Trophoblast cell (in vitro differentiated cells and primary cell): ENCODE data around the gene GPR162.

Experiments
- DNase-seq, 2 donors: peaks; one replicate each; pipeline ENCODE4 v3.0.0-alpha.2; 2016
- H2AFZ ChIP-seq: 2 replicates; pipeline ENCODE4 v1.6.1; 2013; ENCODE audit warnings: low read length, moderate library complexity, mild to moderate bottlenecking; ENCODE audit not compliant: insufficient read depth, poor library complexity
- H2AK5ac ChIP-seq: 2 replicates; pipeline ENCODE4 v1.6.1; 2013; ENCODE audit warnings: mild to moderate bottlenecking, low read length
- H2BK120ac ChIP-seq: 2 replicates; pipeline ENCODE4 v1.6.1; 2013; ENCODE audit warnings: low read length, mild to moderate bottlenecking, moderate library complexity; ENCODE audit not compliant: insufficient read depth, poor library complexity
- H2BK12ac ChIP-seq: 2 replicates; pipeline ENCODE4 v1.6.1; 2013; ENCODE audit warnings: mild to moderate bottlenecking, low read length, moderate library complexity
- H2BK5ac ChIP-seq: 2 replicates; pipeline ENCODE4 v1.6.1; 2013; ENCODE audit warnings: low read length, low read depth, moderate library complexity, mild to moderate bottlenecking; ENCODE audit not compliant: poor library complexity
- H3K14ac ChIP-seq: 2 replicates; pipeline ENCODE4 v1.6.1; 2013; ENCODE audit warnings: mild to moderate bottlenecking, low read length
- H3K18ac ChIP-seq: 2 replicates; pipeline ENCODE4 v1.6.1; 2013; ENCODE audit warnings: mild to moderate bottlenecking, low read length
- H3K23ac ChIP-seq: 2 replicates; pipeline ENCODE4 v1.6.1; 2013; ENCODE audit warnings: low read length
- H3K27ac ChIP-seq: 2 replicates; pipeline ENCODE4 v1.5.1; 2013; ENCODE audit warnings: low read depth, mild to moderate bottlenecking, inconsistent platforms, low read length, moderate library complexity
- H3K27me3 ChIP-seq: 2 replicates; pipeline ENCODE4 v1.6.1; 2013; ENCODE audit warnings: inconsistent platforms, mild to moderate bottlenecking, low read length, moderate library complexity; ENCODE audit not compliant: insufficient read depth
- H3K36me3 ChIP-seq, 2 experiments: 1 replicate in 1 of 2; 2 replicates in 1 of 2; pipeline ENCODE4 v1.6.1; 2013; ENCODE audit warnings: low read length in 2 of 2, mild to moderate bottlenecking in 2 of 2, moderate library complexity in 1 of 2; ENCODE audit not compliant: insufficient read depth in 2 of 2, control insufficient read depth in 1 of 2
- H3K4ac ChIP-seq: 2 replicates; pipeline ENCODE4 v1.6.1; 2013; ENCODE audit warnings: low read depth, mild to moderate bottlenecking, low read length, moderate library complexity
- H3K4me1 ChIP-seq, 2 experiments: 1 replicate in 1 of 2; 2 replicates in 1 of 2; pipeline ENCODE4 v1.6.1; 2013; ENCODE audit warnings: low read length in 2 of 2, mild to moderate bottlenecking in 2 of 2, moderate library complexity in 1 of 2; ENCODE audit not compliant: insufficient read depth in 2 of 2, control insufficient read depth in 1 of 2
- H3K4me2 ChIP-seq: 2 replicates; pipeline ENCODE4 v1.6.1; 2013; ENCODE audit warnings: inconsistent platforms, mild to moderate bottlenecking, low read length, moderate library complexity
- H3K4me3 ChIP-seq: 2 replicates; pipeline ENCODE4 v1.5.1; 2013; ENCODE audit warnings: mild to moderate bottlenecking, low read depth, low read length, inconsistent platforms
- H3K79me1 ChIP-seq: one replicate; pipeline ENCODE4 v1.6.1; 2013; ENCODE audit warnings: low read length
- H3K79me2 ChIP-seq: 2 replicates; pipeline ENCODE4 v1.6.1; 2013; ENCODE audit warnings: low read length, mild to moderate bottlenecking; ENCODE audit not compliant: control insufficient read depth, insufficient read depth, poor library complexity
- H3K9ac ChIP-seq: 2 replicates; pipeline ENCODE4 v1.6.1; 2013; ENCODE audit warnings: mild to moderate bottlenecking, low read length
- H3K9me3 ChIP-seq: 2 replicates; pipeline ENCODE4 v1.6.1; 2013; ENCODE audit warnings: low read depth, mild to moderate bottlenecking, control low read depth, inconsistent platforms, low read length; ENCODE audit not compliant: insufficient read depth
- H4K12ac ChIP-seq: 2 replicates; pipeline ENCODE4 v1.6.1; 2013; ENCODE audit warnings: low read depth, mild to moderate bottlenecking, low read length, moderate library complexity
- H4K8ac ChIP-seq: 2 replicates; pipeline ENCODE4 v1.6.1; 2013; ENCODE audit warnings: low read depth, mild to moderate bottlenecking, low read length, moderate library complexity
- H4K91ac ChIP-seq: one replicate; pipeline ENCODE4 v1.6.1; 2013; ENCODE audit warnings: low read depth, mild to moderate bottlenecking, low read length, moderate library complexity
- WGBS: extraction: QIAGEN DNeasy Blood & Tissue Kit; methylation state at CpG from one replicate; pipeline ENCODE4 v1.1.7; 2013; ENCODE audit warnings: missing lambda C conversion rate; ENCODE audit not compliant: insufficient read length, insufficient coverage; ENCODE audit errors: extremely low coverage; 5-methylcytosine and 5-hydroxymethylcytosine counted together

Gene GPR162

DNA sequence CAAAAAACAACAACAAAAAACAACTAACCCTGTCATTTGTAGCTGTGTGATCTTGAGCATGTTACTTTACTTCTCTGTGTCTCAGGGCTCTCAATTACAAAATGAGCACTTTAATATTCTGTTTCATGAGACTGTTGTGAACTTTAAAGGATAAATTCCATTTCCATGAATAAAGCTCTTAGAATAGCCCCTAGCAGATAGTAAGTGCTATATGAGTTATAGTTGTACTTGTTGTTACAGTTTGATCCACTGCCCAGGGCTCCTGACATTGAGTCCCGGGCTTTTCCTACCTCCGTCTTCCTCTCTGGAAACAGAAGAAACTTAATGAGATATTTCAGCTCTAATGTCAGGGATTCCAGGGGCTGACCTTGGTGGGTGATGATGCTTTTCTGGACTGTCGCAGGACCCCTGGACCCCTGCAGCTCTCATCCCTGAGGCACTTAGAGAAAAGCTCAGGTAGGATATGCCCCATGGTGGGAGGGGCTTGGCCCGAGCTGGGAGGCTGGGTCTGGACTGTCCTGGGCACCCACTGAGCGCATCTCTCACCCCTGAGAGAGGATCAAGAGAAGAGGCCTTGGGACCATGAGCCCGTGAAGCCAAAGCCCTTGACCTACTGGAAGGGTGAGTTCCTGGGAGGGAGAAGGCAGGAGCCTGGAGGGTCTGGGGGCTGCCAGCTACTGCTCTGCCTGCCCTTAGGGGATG lies 11.7 kb downstream of the GPR162 start:
- H4K91ac ChIP-seq: no peak overlapping the region
- H3K4me2 ChIP-seq: no peak overlapping the region
- H3K4ac ChIP-seq: no peak overlapping the region
- no peaks in the 10 kb centered on the region for H3K27me3 ChIP-seq
- no peak overlapping the region for H3K9ac ChIP-seq
- no peak overlapping the region for H4K8ac ChIP-seq
- H2BK12ac ChIP-seq: no peak overlapping the region
- peaks cover 0 to 3% of the 10 kb centered on the region in 2 experiments for H3K4me1 ChIP-seq
- no peak overlapping the region for H3K4me3 ChIP-seq
- no peak overlapping the region for H2AFZ ChIP-seq
- H2AK5ac ChIP-seq: no peak overlapping the region
- H4K12ac ChIP-seq: no peak overlapping the region
- peaks cover 8% of the 10 kb centered on the region for H3K79me2 ChIP-seq
- no peak overlapping the region for H2BK120ac ChIP-seq
- no CpG with 5 or more reads among the region's 6 CpGs for whole genome bisulfite sequencing
- peaks cover 10% of the 10 kb centered on the region for H3K79me1 ChIP-seq
- no peak overlapping the region for H2BK5ac ChIP-seq
- no peak overlapping the region for H3K23ac ChIP-seq
- peaks cover 48 to 53% of the 10 kb centered on the region in 2 experiments for H3K36me3 ChIP-seq
- H3K14ac ChIP-seq: no peak overlapping the region
- no peak for DNase-seq
- H3K9me3 ChIP-seq: no peaks in the 10 kb centered on the region
- no peak overlapping the region for H3K18ac ChIP-seq
- H3K27ac ChIP-seq: no peak overlapping the region

DNA sequence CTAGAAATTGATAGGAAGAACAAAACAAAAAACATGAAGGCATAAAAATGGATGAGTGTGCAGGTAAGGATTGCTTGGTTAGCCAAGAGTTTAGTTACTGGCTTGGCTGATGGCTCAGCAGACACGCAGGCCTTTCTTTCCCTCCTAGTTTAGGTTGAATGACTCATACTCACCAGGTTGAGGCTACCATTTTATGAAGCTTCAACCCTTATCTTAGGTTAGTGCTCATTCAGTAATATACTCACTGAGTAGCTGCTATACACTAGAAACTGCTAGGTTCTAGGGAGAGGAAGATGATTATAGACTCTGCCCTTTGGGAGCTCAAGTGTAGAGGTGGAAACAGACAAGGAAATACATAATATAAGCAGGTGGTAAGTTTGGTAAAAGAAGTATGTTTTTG lies 12.6 kb downstream of the GPR162 start:
- Histone ChIP-seq H4K8ac (no peak overlapping the region), H2BK12ac (no peak overlapping the region), H3K23ac (no peak overlapping the region), H3K4me2 (no peak overlapping the region), H2AFZ (no peak overlapping the region), H3K9ac (no peak overlapping the region), H3K9me3 (no peaks in the 10 kb centered on the region), H3K27me3 (no peaks in the 10 kb centered on the region), H2BK5ac (no peak overlapping the region), H3K14ac (no peak overlapping the region), H3K79me1 (peaks cover 2% of the 10 kb centered on the region), H2BK120ac (no peak overlapping the region), H3K4ac (no peak overlapping the region), H3K4me3 (no peak overlapping the region), H3K79me2 (peaks cover under 1% of the 10 kb centered on the region), H3K27ac (no peak overlapping the region), H3K36me3 (peaks cover 53 to 59% of the 10 kb centered on the region in 2 experiments), H4K12ac (no peak overlapping the region), H3K4me1 (peaks cover 0 to 1% of the 10 kb centered on the region in 2 experiments), H4K91ac (no peak overlapping the region), H2AK5ac (no peak overlapping the region), H3K18ac (no peak overlapping the region)
- no CpG with 5 or more reads among the region's 1 CpG for WGBS
- no peak for DNase-seq

DNA sequence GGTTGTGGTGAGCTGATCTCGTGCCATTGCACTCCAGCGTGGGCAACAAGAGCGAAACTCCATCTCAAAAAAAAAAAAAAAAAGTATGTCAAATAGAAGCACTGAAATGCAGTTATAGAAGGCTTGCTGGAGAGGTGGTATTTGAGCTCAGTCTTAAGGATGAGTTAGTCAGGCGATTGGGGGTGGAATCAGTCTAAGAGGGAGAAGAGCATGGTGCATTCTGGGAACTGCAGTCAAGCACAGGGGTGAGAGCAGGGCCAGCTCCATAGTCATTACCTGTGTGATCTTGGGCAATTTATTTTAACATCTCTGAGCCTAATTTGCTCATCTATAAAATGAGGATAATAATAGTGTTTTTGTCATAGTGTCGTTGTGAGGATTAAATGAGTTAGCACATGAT lies 13.3 kb downstream of the GPR162 start:
- Histone ChIP-seq H4K12ac (no peak overlapping the region), H2AFZ (no peak overlapping the region), H3K4ac (no peak overlapping the region), H3K4me2 (no peak overlapping the region), H2BK12ac (no peak overlapping the region), H4K8ac (no peak overlapping the region), H3K9me3 (no peaks in the 10 kb centered on the region), H3K18ac (no peak overlapping the region), H2BK5ac (no peak overlapping the region), H3K79me2 (no peaks in the 10 kb centered on the region), H3K9ac (no peak overlapping the region), H2BK120ac (no peak overlapping the region), H3K27ac (no peak overlapping the region), H3K4me3 (no peak overlapping the region), H3K4me1 (no peaks in the 10 kb centered on the region), H3K14ac (no peak overlapping the region), H3K79me1 (no peaks in the 10 kb centered on the region), H3K23ac (no peak overlapping the region), H2AK5ac (no peak overlapping the region), H4K91ac (no peak overlapping the region), H3K27me3 (no peaks in the 10 kb centered on the region), H3K36me3 (peaks cover 59 to 64% of the 10 kb centered on the region in 2 experiments)
- no CpG with 5 or more reads among the region's 5 CpGs for WGBS
- no peak for DNase-seq

DNA sequence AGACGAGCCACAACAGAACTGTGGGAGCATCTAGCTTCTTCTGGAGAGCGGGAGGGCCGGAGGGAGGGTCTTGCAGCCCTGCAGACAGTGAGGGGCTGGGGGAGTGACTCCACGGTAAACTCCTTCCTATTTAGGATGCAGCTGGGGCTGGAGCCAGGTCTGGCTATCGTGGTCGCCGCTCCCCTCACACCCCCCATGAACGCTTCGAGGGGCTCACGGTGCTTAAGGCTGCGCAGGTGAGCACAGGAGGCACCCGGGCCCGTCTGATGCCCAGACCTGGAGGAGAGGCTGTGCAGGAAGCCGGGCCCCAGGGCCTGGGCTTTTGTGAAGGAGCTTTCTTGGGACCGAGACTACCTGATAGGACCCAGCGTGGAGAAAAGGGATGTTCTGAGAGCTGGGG lies 15.2 kb downstream of the GPR162 start:
- Histone ChIP-seq H3K23ac (no peak overlapping the region), H2BK5ac (no peak overlapping the region), H4K8ac (no peak overlapping the region), H3K9me3 (no peaks in the 10 kb centered on the region), H3K14ac (no peak overlapping the region), H3K36me3 (peaks cover 46 to 47% of the 10 kb centered on the region in 2 experiments), H2AFZ (no peak overlapping the region), H3K27ac (no peak overlapping the region), H2BK120ac (no peak overlapping the region), H3K79me2 (no peaks in the 10 kb centered on the region), H3K9ac (no peak overlapping the region), H3K4me3 (no peak overlapping the region), H3K4me2 (no peak overlapping the region), H4K91ac (no peak overlapping the region), H3K79me1 (no peaks in the 10 kb centered on the region), H3K4me1 (no peaks in the 10 kb centered on the region), H2BK12ac (no peak overlapping the region), H2AK5ac (no peak overlapping the region), H3K18ac (no peak overlapping the region), H3K27me3 (no peaks in the 10 kb centered on the region), H4K12ac (no peak overlapping the region), H3K4ac (no peak overlapping the region)
- WGBS: no CpG with 5 or more reads among the region's 16 CpGs
- DNase-seq: no peak
